ENCODE data around the gene PHLDB2. TPM values are rescaled to one million over a fixed set of nuclear protein-coding genes. Genes with fewer than 3 reads are reported as not detected.

Gene PHLDB2
- total RNA-seq, 1 experiment from 2014 or later = 40.5 TPM

GRCh38 chr3:111874177-111874820 lies 15.2 kb downstream of the PHLDB2 start:
- no peaks in the 10 kb centered on the region; the same call in 1 of the 2 replicates for H3K27me3 ChIP-seq (replicated peaks)
- DNase-seq (ENCODE audit: low read depth in 1 of 2, low spot score in 2 of 2) = peak; percentile 18 to 53
- peaks cover 22% of the 10 kb centered on the region for H3K36me3 ChIP-seq
- peaks cover 51% of the 10 kb centered on the region for H3K4me1 ChIP-seq (replicated peaks)
- no peak overlapping the region for H3K27ac ChIP-seq
- H3K9me3 ChIP-seq (replicated peaks) = no peaks in the 10 kb centered on the region
- no peak overlapping the region for H3K4me3 ChIP-seq

- no peak for DNase-seq (ENCODE audit: low read depth in 1 of 2, low spot score in 2 of 2)
- no peak overlapping the region for H3K27ac ChIP-seq
- H3K9me3 ChIP-seq (replicated peaks) = peaks cover 3% of the 10 kb centered on the region; the same call in 1 of the 2 replicates
- no peaks in the 10 kb centered on the region for H3K4me1 ChIP-seq (replicated peaks)
- H3K4me3 ChIP-seq = no peak overlapping the region
- peaks cover 26% of the 10 kb centered on the region for H3K36me3 ChIP-seq
- no peaks in the 10 kb centered on the region for H3K27me3 ChIP-seq (replicated peaks)
Observed at GRCh38 chr3:111881480-111881879, 22.4 kb downstream of the PHLDB2 start.

GRCh38 chr3:111882194-111882593 lies 23.1 kb downstream of the PHLDB2 start:
- no peak overlapping the region for H3K4me3 ChIP-seq
- peaks cover 3% of the 10 kb centered on the region; the same call in 1 of the 2 replicates for H3K9me3 ChIP-seq (replicated peaks)
- H3K27ac ChIP-seq = no peak overlapping the region
- H3K36me3 ChIP-seq = peaks cover 33% of the 10 kb centered on the region
- no peaks in the 10 kb centered on the region for H3K27me3 ChIP-seq (replicated peaks)
- DNase-seq (ENCODE audit: low read depth in 1 of 2, low spot score in 2 of 2) = no peak
- no peaks in the 10 kb centered on the region for H3K4me1 ChIP-seq (replicated peaks)

GRCh38 chr3:111882799-111883198 lies 23.7 kb downstream of the PHLDB2 start:
- peaks cover 3% of the 10 kb centered on the region; the same call in 1 of the 2 replicates for H3K9me3 ChIP-seq (replicated peaks)
- no peaks in the 10 kb centered on the region for H3K4me1 ChIP-seq (replicated peaks)
- H3K36me3 ChIP-seq = peaks cover 36% of the 10 kb centered on the region
- H3K4me3 ChIP-seq = no peak overlapping the region
- DNase-seq (ENCODE audit: low read depth in 1 of 2, low spot score in 2 of 2) = no peak
- H3K27me3 ChIP-seq (replicated peaks) = no peaks in the 10 kb centered on the region
- no peak overlapping the region for H3K27ac ChIP-seq

- no peak for DNase-seq (ENCODE audit: low read depth in 1 of 2, low spot score in 2 of 2)
- no peak overlapping the region for H3K27ac ChIP-seq
- H3K9me3 ChIP-seq (replicated peaks) = peaks cover 3% of the 10 kb centered on the region; the same call in 1 of the 2 replicates
- peaks cover 45% of the 10 kb centered on the region for H3K36me3 ChIP-seq
- no peaks in the 10 kb centered on the region for H3K27me3 ChIP-seq (replicated peaks)
- H3K4me3 ChIP-seq = no peak overlapping the region
- no peaks in the 10 kb centered on the region for H3K4me1 ChIP-seq (replicated peaks)
Observed at GRCh38 chr3:111884411-111885018, 25.4 kb downstream of the PHLDB2 start.

GRCh38 chr3:111885578-111885977 lies 26.5 kb downstream of the PHLDB2 start:
- Histone ChIP-seq H3K9me3 (replicated peaks) (no peaks in the 10 kb centered on the region; the same call in 1 of the 2 replicates), H3K4me1 (replicated peaks) (no peaks in the 10 kb centered on the region), H3K4me3 (no peak overlapping the region), H3K36me3 (peaks cover 50% of the 10 kb centered on the region), H3K27ac (no peak overlapping the region), H3K27me3 (replicated peaks) (no peaks in the 10 kb centered on the region)
- DNase-seq (ENCODE audit: low read depth in 1 of 2, low spot score in 2 of 2) = no peak

- peaks cover 47% of the 10 kb centered on the region for H3K36me3 ChIP-seq
- H3K27me3 ChIP-seq (replicated peaks) = no peaks in the 10 kb centered on the region
- no peak overlapping the region for H3K27ac ChIP-seq
- no peaks in the 10 kb centered on the region for H3K9me3 ChIP-seq (replicated peaks)
- no peak for DNase-seq (ENCODE audit: low read depth in 1 of 2, low spot score in 2 of 2)
- H3K4me1 ChIP-seq (replicated peaks) = peaks cover 7% of the 10 kb centered on the region
- H3K4me3 ChIP-seq = no peak overlapping the region
Observed at GRCh38 chr3:111890051-111890580, 31.1 kb downstream of the PHLDB2 start.

- Histone ChIP-seq H3K27ac (no peak overlapping the region), H3K36me3 (peaks cover 29% of the 10 kb centered on the region), H3K4me3 (no peak overlapping the region), H3K4me1 (replicated peaks) (peaks cover 7% of the 10 kb centered on the region), H3K9me3 (replicated peaks) (no peaks in the 10 kb centered on the region), H3K27me3 (replicated peaks) (no peaks in the 10 kb centered on the region)
- DNase-seq (ENCODE audit: low read depth in 1 of 2, low spot score in 2 of 2) = no peak
Observed at GRCh38 chr3:111892070-111892469, 33.0 kb downstream of the PHLDB2 start.

GRCh38 chr3:111895071-111895470 lies 36.0 kb downstream of the PHLDB2 start:
- peaks cover 7% of the 10 kb centered on the region for H3K4me1 ChIP-seq (replicated peaks)
- no peak overlapping the region for H3K4me3 ChIP-seq
- H3K27me3 ChIP-seq (replicated peaks) = no peaks in the 10 kb centered on the region
- H3K9me3 ChIP-seq (replicated peaks) = no peaks in the 10 kb centered on the region
- DNase-seq (ENCODE audit: low read depth in 1 of 2, low spot score in 2 of 2) = no peak
- H3K36me3 ChIP-seq = peaks cover 37% of the 10 kb centered on the region
- H3K27ac ChIP-seq = no peak overlapping the region

GRCh38 chr3:111899966-111900365 lies 40.9 kb downstream of the PHLDB2 start:
- no peaks in the 10 kb centered on the region for H3K27me3 ChIP-seq (replicated peaks)
- no peak overlapping the region for H3K4me3 ChIP-seq
- no peak for DNase-seq (ENCODE audit: low read depth in 1 of 2, low spot score in 2 of 2)
- no peaks in the 10 kb centered on the region for H3K9me3 ChIP-seq (replicated peaks)
- no peak overlapping the region for H3K27ac ChIP-seq
- H3K36me3 ChIP-seq = peaks cover 41% of the 10 kb centered on the region
- H3K4me1 ChIP-seq (replicated peaks) = peaks cover 31% of the 10 kb centered on the region

- Histone ChIP-seq H3K4me3 (no peak overlapping the region), H3K36me3 (peaks cover 52% of the 10 kb centered on the region), H3K9me3 (replicated peaks) (no peaks in the 10 kb centered on the region), H3K27me3 (replicated peaks) (no peaks in the 10 kb centered on the region), H3K4me1 (replicated peaks) (peaks cover 48% of the 10 kb centered on the region), H3K27ac (peak overlapping the region; percentile 92)
- no peak for DNase-seq (ENCODE audit: low read depth in 1 of 2, low spot score in 2 of 2)
Observed at GRCh38 chr3:111901637-111902036, 42.6 kb downstream of the PHLDB2 start.

- Histone ChIP-seq H3K4me1 (replicated peaks) (peaks cover 55% of the 10 kb centered on the region), H3K27me3 (replicated peaks) (no peaks in the 10 kb centered on the region), H3K4me3 (no peak overlapping the region), H3K36me3 (peaks cover 49% of the 10 kb centered on the region), H3K27ac (peak overlapping the region; percentile 92), H3K9me3 (replicated peaks) (no peaks in the 10 kb centered on the region)
- DNase-seq (ENCODE audit: low read depth in 1 of 2, low spot score in 2 of 2) = peak in 1 of 2 experiments; percentile 24
Observed at GRCh38 chr3:111902534-111902933, 43.5 kb downstream of the PHLDB2 start.

GRCh38 chr3:111903067-111903511 lies 44.0 kb downstream of the PHLDB2 start:
- Histone ChIP-seq H3K36me3 (peaks cover 47% of the 10 kb centered on the region), H3K4me3 (no peak overlapping the region), H3K27ac (peak overlapping the region; percentile 92), H3K4me1 (replicated peaks) (peaks cover 55% of the 10 kb centered on the region), H3K27me3 (replicated peaks) (no peaks in the 10 kb centered on the region), H3K9me3 (replicated peaks) (no peaks in the 10 kb centered on the region)
- DNase-seq (ENCODE audit: low read depth in 1 of 2, low spot score in 2 of 2) = peak; percentile 82 to 86

Data from SJSA1 (cell line).